Measurements from ENCODE around the gene HNRNPL.

GRCh38 chr19:38879400-38879751 lies 29.6 kb upstream of the HNRNPL start:
- TF ChIP-seq DMBX1 (CRISPR knock-in tag; IDR thresholded peaks at IDR 0.05; ENCODE audit: borderline replicate concordance) (no peak), POLR2A (conservative IDR thresholded peaks at IDR 0.05) (no peak), NR3C1 (CRISPR knock-in tag; IDR thresholded peaks at IDR 0.05) (no peak), HDAC2 (IDR thresholded peaks at IDR 0.05) (no peak), E2F6 (IDR thresholded peaks at IDR 0.05; ENCODE audit: borderline replicate concordance in 1 of 2, extremely low read depth in 1 of 2, insufficient read depth in 1 of 2, insufficient read length in 1 of 2, low read depth in 1 of 2, low read length in 1 of 2, poor library complexity in 1 of 2, severe bottlenecking in 1 of 2) (no peak), ZBTB17 (CRISPR knock-in tag; IDR thresholded peaks at IDR 0.05) (no peak), CEBPB (tag; IDR thresholded peaks at IDR 0.05) (no peak), USF2 (CRISPR knock-in tag; IDR thresholded peaks at IDR 0.05) (no peak)
- TF ChIP-seq, protein P1, sequence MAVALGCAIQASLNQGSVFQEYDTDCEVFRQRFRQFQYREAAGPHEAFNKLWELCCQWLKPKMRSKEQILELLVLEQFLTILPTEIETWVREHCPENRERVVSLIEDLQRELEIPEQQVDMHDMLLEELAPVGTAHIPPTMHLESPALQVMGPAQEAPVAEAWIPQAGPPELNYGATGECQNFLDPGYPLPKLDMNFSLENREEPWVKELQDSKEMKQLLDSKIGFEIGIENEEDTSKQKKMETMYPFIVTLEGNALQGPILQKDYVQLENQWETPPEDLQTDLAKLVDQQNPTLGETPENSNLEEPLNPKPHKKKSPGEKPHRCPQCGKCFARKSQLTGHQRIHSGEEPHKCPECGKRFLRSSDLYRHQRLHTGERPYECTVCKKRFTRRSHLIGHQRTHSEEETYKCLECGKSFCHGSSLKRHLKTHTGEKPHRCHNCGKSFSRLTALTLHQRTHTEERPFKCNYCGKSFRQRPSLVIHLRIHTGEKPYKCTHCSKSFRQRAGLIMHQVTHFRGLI (CRISPR knock-in tag; IDR thresholded peaks at IDR 0.05) = no peak
- TF ChIP-seq, protein P2, sequence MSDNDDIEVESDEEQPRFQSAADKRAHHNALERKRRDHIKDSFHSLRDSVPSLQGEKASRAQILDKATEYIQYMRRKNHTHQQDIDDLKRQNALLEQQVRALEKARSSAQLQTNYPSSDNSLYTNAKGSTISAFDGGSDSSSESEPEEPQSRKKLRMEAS (CRISPR knock-in tag; IDR thresholded peaks at IDR 0.05) = no peak
- TF ChIP-seq, protein P3, sequence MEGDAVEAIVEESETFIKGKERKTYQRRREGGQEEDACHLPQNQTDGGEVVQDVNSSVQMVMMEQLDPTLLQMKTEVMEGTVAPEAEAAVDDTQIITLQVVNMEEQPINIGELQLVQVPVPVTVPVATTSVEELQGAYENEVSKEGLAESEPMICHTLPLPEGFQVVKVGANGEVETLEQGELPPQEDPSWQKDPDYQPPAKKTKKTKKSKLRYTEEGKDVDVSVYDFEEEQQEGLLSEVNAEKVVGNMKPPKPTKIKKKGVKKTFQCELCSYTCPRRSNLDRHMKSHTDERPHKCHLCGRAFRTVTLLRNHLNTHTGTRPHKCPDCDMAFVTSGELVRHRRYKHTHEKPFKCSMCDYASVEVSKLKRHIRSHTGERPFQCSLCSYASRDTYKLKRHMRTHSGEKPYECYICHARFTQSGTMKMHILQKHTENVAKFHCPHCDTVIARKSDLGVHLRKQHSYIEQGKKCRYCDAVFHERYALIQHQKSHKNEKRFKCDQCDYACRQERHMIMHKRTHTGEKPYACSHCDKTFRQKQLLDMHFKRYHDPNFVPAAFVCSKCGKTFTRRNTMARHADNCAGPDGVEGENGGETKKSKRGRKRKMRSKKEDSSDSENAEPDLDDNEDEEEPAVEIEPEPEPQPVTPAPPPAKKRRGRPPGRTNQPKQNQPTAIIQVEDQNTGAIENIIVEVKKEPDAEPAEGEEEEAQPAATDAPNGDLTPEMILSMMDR (IDR thresholded peaks at IDR 0.05 in 2 of 3, conservative IDR thresholded peaks at IDR 0.05 in 1 of 3; ENCODE audit: insufficient read depth in 2 of 3, low read depth in 1 of 3, low read length in 3 of 3) = no peak
- TF ChIP-seq, protein P4, sequence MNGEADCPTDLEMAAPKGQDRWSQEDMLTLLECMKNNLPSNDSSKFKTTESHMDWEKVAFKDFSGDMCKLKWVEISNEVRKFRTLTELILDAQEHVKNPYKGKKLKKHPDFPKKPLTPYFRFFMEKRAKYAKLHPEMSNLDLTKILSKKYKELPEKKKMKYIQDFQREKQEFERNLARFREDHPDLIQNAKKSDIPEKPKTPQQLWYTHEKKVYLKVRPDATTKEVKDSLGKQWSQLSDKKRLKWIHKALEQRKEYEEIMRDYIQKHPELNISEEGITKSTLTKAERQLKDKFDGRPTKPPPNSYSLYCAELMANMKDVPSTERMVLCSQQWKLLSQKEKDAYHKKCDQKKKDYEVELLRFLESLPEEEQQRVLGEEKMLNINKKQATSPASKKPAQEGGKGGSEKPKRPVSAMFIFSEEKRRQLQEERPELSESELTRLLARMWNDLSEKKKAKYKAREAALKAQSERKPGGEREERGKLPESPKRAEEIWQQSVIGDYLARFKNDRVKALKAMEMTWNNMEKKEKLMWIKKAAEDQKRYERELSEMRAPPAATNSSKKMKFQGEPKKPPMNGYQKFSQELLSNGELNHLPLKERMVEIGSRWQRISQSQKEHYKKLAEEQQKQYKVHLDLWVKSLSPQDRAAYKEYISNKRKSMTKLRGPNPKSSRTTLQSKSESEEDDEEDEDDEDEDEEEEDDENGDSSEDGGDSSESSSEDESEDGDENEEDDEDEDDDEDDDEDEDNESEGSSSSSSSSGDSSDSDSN (IDR thresholded peaks at IDR 0.05; ENCODE audit: borderline replicate concordance in 1 of 2, low read depth in 2 of 2, low read length in 2 of 2) = no peak
